ENCODE data around the gene RUBCN.

Gene RUBCN

DNA sequence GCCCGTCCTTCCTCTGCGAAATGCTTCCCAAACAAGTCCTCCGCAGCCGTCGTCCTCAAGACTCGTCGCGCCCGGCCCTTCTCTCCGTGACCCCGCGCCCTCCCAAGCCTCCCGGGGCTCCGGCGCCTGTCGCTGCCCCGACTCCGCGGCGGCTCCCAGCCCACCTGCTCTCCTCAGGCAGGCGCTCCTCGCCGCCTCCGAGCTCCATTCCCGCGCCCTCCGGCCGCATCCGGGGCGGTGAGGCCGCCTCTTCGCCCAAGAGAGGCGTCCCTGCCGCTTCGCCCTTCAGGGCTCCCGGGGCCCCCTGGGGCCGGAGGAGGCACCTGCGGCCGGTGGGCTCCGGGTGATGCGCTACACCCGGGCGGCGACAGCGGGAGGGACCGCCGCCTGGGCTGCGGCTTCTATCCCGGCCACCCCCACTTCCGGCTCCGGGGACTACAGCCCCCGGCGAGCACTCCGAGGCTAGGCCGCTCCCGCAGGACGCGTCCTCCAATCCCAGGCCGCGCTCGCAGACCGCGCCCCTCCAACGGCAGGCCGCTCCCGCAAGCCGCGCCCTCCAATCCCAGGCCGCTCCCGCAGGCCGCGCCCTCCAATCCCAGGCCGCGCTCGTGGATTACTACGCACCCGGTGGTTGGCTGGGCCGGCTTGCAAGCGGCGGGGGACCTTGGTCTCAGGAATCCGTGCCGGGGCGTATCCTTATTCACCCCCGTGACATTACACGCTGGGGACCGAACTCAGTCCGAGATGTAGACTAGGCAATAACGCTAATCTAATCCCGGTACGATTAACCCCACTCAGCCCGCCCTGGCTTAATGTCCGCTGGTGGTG is at the start of gene RUBCN:
Gene RUBCN, minus strand, starts transcription at position 414 of the 828 bp plus-strand sequence. Its CDS starts 185 bp downstream, at position 229.
- H3K36me3 ChIP-seq (ENCODE audit: control insufficient read depth, insufficient read depth, low read length): no peaks in the 10 kb centered on the region
- no peaks in the 10 kb centered on the region for H3K9me3 ChIP-seq (ENCODE audit: control insufficient read depth, insufficient read depth, low read length)
- peak within 1 kb of the TSS; percentile 76 for H3K4me3 ChIP-seq (ENCODE audit: low read depth, low read length)
- no peaks in the 10 kb centered on the region for H3K27me3 ChIP-seq (ENCODE audit: control insufficient read depth, insufficient read depth, low read length)
- no peaks in the 10 kb centered on the region for H3K4me1 ChIP-seq (ENCODE audit: control insufficient read depth, insufficient read depth, low read length)
- peak within 1 kb of the TSS; percentile 24 for H3K9ac ChIP-seq (ENCODE audit: low read depth, low read length)

- no peaks in the 10 kb centered on the region for H3K27me3 ChIP-seq (ENCODE audit: control insufficient read depth, insufficient read depth, low read length)
- no peak overlapping the region for H3K9ac ChIP-seq (ENCODE audit: low read depth, low read length)
- H3K4me1 ChIP-seq (ENCODE audit: control insufficient read depth, insufficient read depth, low read length): no peaks in the 10 kb centered on the region
- H3K9me3 ChIP-seq (ENCODE audit: control insufficient read depth, insufficient read depth, low read length): no peaks in the 10 kb centered on the region
- H3K36me3 ChIP-seq (ENCODE audit: control insufficient read depth, insufficient read depth, low read length): peaks cover 5% of the 10 kb centered on the region
- H3K4me3 ChIP-seq (ENCODE audit: low read depth, low read length): no peak overlapping the region
Measured at GRCh38 chr3:197784019-197784585, 47.4 kb upstream of the RUBCN start.

DNA sequence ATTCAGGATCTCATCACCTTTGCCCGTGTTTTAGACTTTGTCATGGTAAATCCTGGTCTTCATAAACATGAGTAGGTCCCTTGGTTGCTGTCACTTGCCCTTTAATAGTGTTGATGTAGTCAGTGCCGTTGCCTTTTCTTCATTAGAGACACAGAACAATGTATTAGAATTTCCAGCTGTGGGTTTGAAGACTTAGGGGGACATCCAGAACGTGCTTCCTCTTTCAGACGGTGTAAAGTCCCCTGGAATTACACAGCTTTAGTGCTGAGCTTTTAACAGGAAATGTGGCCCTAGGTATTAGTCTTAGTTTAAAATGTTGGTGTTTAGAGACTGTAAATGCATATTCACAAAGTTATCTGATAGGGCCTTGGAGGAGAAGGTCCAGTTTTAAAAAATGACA is 45.5 kb upstream of the RUBCN start:
- Histone ChIP-seq H3K36me3 (ENCODE audit: control insufficient read depth, insufficient read depth, low read length) (peaks cover 5% of the 10 kb centered on the region), H3K4me3 (ENCODE audit: low read depth, low read length) (no peak overlapping the region), H3K4me1 (ENCODE audit: control insufficient read depth, insufficient read depth, low read length) (no peaks in the 10 kb centered on the region), H3K9me3 (ENCODE audit: control insufficient read depth, insufficient read depth, low read length) (no peaks in the 10 kb centered on the region), H3K27me3 (ENCODE audit: control insufficient read depth, insufficient read depth, low read length) (no peaks in the 10 kb centered on the region), H3K9ac (ENCODE audit: low read depth, low read length) (no peak overlapping the region)

DNA sequence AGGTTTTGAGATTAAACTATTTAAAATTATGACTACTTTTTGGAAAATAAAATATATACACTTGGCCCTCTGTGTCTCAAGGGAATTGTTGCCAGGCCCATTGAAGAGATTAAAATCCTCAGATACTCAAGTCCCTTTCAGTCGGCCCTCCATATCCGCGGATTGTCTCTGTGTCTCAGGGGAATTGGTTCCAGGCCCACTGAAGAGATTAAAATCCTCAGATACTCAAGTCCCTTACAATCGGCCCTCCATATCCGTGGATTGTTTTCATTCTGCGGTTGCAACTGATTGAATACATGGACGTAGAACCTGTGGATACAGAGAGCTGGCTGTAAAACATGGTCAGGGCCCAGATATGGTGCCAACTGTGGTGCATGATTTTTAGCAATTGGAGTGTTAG is 38.6 kb upstream of the RUBCN start:
- H3K36me3 ChIP-seq (ENCODE audit: control insufficient read depth, insufficient read depth, low read length): peaks cover 5% of the 10 kb centered on the region
- H3K27me3 ChIP-seq (ENCODE audit: control insufficient read depth, insufficient read depth, low read length): no peaks in the 10 kb centered on the region
- no peak overlapping the region for H3K4me3 ChIP-seq (ENCODE audit: low read depth, low read length)
- H3K9ac ChIP-seq (ENCODE audit: low read depth, low read length): no peak overlapping the region
- H3K9me3 ChIP-seq (ENCODE audit: control insufficient read depth, insufficient read depth, low read length): no peaks in the 10 kb centered on the region
- H3K4me1 ChIP-seq (ENCODE audit: control insufficient read depth, insufficient read depth, low read length): no peaks in the 10 kb centered on the region

DNA sequence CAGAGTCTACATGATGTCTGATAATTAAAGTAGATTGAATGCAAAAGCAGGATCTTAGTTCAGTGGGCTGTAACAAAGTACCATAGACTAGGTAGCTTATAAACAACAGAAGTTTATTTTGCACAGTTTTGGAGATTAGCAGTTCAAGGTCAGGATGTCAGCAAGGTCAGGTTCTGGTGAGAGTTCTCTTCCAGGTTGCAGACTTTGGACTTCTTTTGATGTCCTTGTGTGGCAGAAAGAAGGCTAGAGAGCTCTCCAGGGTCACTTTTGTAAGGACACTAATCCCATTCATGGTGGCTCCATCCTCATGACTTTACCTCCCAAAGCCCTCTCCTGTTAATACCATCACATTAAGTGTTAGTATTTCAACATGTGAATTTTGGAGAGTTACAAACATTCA is 25.1 kb upstream of the RUBCN start:
- no peak overlapping the region for H3K9ac ChIP-seq (ENCODE audit: low read depth, low read length)
- H3K9me3 ChIP-seq (ENCODE audit: control insufficient read depth, insufficient read depth, low read length): no peaks in the 10 kb centered on the region
- no peaks in the 10 kb centered on the region for H3K36me3 ChIP-seq (ENCODE audit: control insufficient read depth, insufficient read depth, low read length)
- no peaks in the 10 kb centered on the region for H3K27me3 ChIP-seq (ENCODE audit: control insufficient read depth, insufficient read depth, low read length)
- H3K4me3 ChIP-seq (ENCODE audit: low read depth, low read length): no peak overlapping the region
- no peaks in the 10 kb centered on the region for H3K4me1 ChIP-seq (ENCODE audit: control insufficient read depth, insufficient read depth, low read length)

DNA sequence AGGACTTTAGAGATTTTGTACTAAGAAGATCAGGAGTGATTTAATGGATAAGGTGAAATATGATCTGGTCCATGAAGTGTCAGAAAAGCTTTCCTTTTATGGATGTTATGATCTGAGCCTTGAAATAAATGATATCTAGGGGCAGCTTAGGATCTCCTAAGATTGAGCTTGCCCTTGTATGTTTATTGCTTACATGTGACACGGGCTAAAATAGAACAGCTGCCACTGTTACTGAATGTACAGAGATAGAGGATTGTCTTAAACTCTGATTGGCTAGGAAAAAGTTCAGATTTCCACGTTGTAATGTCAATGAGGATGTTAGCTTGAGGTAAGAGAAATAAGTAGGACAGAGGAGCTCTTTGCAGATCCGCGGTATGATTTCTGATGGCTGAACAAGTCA is 21.8 kb upstream of the RUBCN start:
- H3K9ac ChIP-seq (ENCODE audit: low read depth, low read length): no peak overlapping the region
- H3K27me3 ChIP-seq (ENCODE audit: control insufficient read depth, insufficient read depth, low read length): no peaks in the 10 kb centered on the region
- H3K4me3 ChIP-seq (ENCODE audit: low read depth, low read length): no peak overlapping the region
- H3K4me1 ChIP-seq (ENCODE audit: control insufficient read depth, insufficient read depth, low read length): no peaks in the 10 kb centered on the region
- no peaks in the 10 kb centered on the region for H3K36me3 ChIP-seq (ENCODE audit: control insufficient read depth, insufficient read depth, low read length)
- H3K9me3 ChIP-seq (ENCODE audit: control insufficient read depth, insufficient read depth, low read length): no peaks in the 10 kb centered on the region

DNA sequence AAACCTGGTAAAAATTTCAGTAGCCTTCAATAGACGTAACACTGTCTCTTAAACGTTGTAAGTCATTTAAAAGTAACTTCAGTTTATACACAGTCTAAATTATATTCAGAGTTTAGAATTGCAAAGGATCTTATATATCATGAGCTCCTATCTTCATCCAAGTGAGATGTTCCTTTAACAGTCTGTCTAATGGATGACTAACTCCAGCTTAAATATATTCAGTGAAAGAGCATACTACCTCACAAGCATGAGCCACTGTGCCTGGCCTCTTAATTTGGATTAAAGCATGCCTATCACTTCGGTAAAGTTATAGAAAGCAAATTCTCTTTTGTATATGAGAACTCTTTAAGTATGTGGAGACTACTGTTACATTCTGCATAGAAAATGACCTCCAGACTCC is 20.0 kb upstream of the RUBCN start:
- no peaks in the 10 kb centered on the region for H3K36me3 ChIP-seq (ENCODE audit: control insufficient read depth, insufficient read depth, low read length)

DNA sequence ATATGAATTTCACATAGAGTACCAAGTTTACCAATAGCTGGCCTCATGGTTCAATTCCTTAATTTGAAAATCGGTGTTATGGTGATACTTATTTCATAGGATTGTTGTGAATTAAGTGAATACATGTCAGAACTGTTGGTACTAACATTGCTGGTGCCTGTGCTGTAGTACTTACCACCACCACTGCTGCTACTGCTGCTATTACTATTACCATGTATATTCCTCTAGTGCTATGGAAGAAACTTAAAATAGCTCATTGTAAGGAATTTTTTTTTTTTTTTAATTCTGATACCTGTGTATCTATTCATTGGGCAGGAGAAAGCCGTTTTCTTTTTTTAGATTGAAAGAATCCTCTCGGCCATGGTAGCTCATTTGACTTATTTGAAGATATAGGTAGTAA is 16.6 kb upstream of the RUBCN start:
- no peaks in the 10 kb centered on the region for H3K36me3 ChIP-seq (ENCODE audit: control insufficient read depth, insufficient read depth, low read length)
- peaks cover 3% of the 10 kb centered on the region for H3K4me1 ChIP-seq (ENCODE audit: control insufficient read depth, insufficient read depth, low read length)
- no peak overlapping the region for H3K9ac ChIP-seq (ENCODE audit: low read depth, low read length)
- H3K27me3 ChIP-seq (ENCODE audit: control insufficient read depth, insufficient read depth, low read length): peaks cover 29% of the 10 kb centered on the region
- no peaks in the 10 kb centered on the region for H3K9me3 ChIP-seq (ENCODE audit: control insufficient read depth, insufficient read depth, low read length)
- H3K4me3 ChIP-seq (ENCODE audit: low read depth, low read length): no peak overlapping the region

More for the DNA sequence above, 20.0 kb upstream of the RUBCN start:
- Histone ChIP-seq H3K9me3 (ENCODE audit: control insufficient read depth, insufficient read depth, low read length) (no peaks in the 10 kb centered on the region), H3K27me3 (ENCODE audit: control insufficient read depth, insufficient read depth, low read length) (peaks cover 5% of the 10 kb centered on the region), H3K4me3 (ENCODE audit: low read depth, low read length) (no peak overlapping the region), H3K9ac (ENCODE audit: low read depth, low read length) (no peak overlapping the region), H3K4me1 (ENCODE audit: control insufficient read depth, insufficient read depth, low read length) (no peaks in the 10 kb centered on the region)

DNA sequence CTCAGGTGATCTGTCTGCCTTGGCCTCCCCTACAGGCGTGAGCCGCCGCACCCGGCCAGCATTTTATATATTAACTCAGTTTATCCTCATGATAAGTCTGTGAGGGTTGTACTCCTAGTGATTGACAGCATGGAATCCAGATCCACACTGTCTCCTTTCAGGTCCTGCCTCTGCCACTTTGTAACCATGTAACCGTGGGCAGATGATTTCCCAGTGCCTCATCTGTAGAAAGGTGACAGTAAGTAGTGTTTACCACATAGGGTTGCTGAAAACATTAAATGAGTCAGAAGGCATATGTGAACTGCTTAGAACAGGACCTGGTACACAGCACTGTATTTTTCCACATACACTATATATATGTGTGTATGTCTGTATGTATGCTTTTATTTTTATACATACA is 15.4 kb upstream of the RUBCN start:
- Histone ChIP-seq H3K4me1 (ENCODE audit: control insufficient read depth, insufficient read depth, low read length) (peaks cover 3% of the 10 kb centered on the region), H3K27me3 (ENCODE audit: control insufficient read depth, insufficient read depth, low read length) (peaks cover 33% of the 10 kb centered on the region), H3K9ac (ENCODE audit: low read depth, low read length) (no peak overlapping the region), H3K4me3 (ENCODE audit: low read depth, low read length) (no peak overlapping the region), H3K9me3 (ENCODE audit: control insufficient read depth, insufficient read depth, low read length) (no peaks in the 10 kb centered on the region), H3K36me3 (ENCODE audit: control insufficient read depth, insufficient read depth, low read length) (no peaks in the 10 kb centered on the region)

GRCh38 chr3:197750858-197751737 is 14.4 kb upstream of the RUBCN start:
- Histone ChIP-seq H3K9ac (ENCODE audit: low read depth, low read length) (peak overlapping the region; percentile 54), H3K36me3 (ENCODE audit: control insufficient read depth, insufficient read depth, low read length) (no peaks in the 10 kb centered on the region), H3K27me3 (ENCODE audit: control insufficient read depth, insufficient read depth, low read length) (peaks cover 33% of the 10 kb centered on the region), H3K9me3 (ENCODE audit: control insufficient read depth, insufficient read depth, low read length) (no peaks in the 10 kb centered on the region), H3K4me1 (ENCODE audit: control insufficient read depth, insufficient read depth, low read length) (peaks cover 3% of the 10 kb centered on the region), H3K4me3 (ENCODE audit: low read depth, low read length) (peak overlapping the region; percentile 88)

DNA sequence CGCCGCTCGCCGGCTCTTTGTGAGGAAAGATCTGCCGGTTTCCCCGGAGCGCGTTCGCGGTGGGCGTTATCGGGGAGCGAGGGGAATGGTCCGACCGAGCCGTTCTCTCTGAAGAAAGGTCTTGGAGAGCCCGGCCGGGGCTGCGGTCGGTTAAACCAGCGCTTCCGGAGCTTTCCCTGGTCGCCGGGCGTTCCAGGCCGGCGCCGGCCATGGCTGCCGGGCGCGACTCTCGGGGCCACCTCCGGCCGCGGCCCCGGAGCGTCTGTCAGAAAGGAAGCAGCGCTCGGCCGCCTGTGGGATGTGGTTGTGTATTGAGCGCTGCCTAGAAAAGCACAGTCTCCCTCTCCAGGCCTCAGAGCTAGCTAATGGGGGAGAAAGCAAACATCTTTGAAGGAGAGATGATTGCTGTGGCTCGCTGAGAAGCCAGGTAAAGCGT is 13.7 kb upstream of the RUBCN start:
- Histone ChIP-seq H3K4me3 (ENCODE audit: low read depth, low read length) (peak overlapping the region; percentile 88), H3K9ac (ENCODE audit: low read depth, low read length) (peak overlapping the region; percentile 54), H3K9me3 (ENCODE audit: control insufficient read depth, insufficient read depth, low read length) (no peaks in the 10 kb centered on the region), H3K4me1 (ENCODE audit: control insufficient read depth, insufficient read depth, low read length) (peaks cover 3% of the 10 kb centered on the region), H3K27me3 (ENCODE audit: control insufficient read depth, insufficient read depth, low read length) (peaks cover 33% of the 10 kb centered on the region), H3K36me3 (ENCODE audit: control insufficient read depth, insufficient read depth, low read length) (no peaks in the 10 kb centered on the region)
